Dedifferentiated amniotic fluid mesenchymal stem cell (primary cell): Measurements from ENCODE around the gene MEGF9.
"Not testable (repeated sequence)": the region's sequence is repeated elsewhere in the genome, so short reads cannot be mapped to it uniquely, and the experiment has no call there.

Source experiments
- DNase-seq: peaks from one replicate; pipeline ENCODE4 v3.0.0-alpha.2; 2016; ENCODE audit errors: extremely low spot score

The MEGF9 gene

DNA sequence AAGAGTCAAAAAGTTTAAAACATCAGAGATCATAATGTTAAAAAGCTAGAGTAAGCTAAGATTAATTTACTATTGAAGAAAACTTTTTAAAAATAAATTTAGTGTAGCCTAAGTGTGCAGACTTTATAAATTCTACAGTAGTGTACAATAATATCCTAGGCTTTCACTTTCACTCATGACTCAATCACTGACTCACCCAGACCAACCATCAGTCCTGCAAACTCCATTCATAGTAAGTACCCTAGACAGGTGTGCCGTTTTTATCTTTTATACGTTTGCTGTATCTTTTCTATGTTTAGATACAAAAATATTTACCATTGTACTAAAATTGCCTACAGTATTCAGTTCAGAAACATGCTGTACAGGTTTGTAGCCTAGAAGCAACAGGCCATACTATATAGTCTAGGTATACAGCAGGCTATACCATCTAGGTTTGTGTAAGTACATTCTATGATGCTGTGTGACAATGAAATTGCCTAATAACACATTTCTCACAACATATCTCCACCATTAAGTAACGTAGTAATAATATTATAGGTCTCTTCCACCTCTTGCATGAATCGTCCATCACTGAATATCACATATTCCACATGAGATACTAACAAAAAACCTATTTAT lies 59.2 kb downstream of the MEGF9 start:
- DNase-seq = no peak

DNA sequence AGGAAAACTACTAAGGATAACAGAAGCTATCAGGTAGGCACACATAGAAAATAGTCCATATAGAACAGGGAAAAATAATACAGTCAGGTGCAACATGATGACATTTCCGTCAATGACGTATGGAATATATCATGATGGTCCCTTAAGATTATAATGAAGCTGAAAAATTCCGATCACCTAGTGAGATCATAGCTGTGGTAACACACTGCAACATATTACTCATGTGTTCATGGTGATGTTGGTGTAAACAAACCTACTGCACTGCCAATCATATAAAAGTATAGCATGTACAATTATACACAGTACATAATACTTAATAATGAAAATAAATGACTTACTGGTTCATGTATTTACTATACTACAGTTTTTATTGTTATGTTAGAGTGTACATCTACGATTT lies 60.0 kb downstream of the MEGF9 start:
- no peak for DNase-seq

DNA sequence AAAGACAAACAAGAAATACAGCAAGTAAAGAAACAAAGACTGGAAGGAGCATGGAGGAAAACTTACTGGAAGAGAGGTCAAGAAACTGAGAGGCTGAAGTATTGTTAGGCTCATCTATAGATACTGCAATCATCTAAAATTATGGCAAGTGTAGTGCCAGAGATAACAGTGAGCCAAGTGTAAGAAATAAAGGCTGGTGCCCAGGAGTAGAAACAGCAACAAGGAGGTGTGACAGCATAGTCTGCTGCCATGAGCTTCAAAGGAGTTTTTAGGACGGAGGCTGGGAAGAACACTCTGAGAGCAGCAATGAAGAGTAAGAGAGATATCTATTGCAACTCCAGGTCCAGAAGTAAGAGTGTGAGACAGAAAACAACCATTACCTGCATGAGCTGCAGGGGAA lies 60.5 kb downstream of the MEGF9 start:
- DNase-seq = no peak

DNA sequence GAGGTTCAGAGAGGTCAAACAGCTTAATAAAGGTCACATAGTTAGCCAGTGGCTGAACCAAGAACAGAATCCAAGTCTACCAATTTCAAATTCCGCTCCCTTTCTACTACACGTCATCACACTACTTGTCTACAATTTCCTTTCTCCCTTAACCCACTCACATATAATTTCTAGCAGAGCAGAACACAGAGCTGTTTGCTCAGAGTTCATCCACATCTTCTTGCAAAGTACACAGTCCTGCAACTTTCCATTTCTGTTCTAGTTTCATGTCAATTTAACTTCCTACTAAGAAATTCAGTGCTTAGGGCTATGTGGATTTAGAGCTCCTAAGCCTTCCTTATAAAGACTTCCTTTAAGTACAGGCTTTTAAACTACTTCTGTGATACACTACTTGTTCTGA lies 61.3 kb downstream of the MEGF9 start:
- DNase-seq = no peak

DNA sequence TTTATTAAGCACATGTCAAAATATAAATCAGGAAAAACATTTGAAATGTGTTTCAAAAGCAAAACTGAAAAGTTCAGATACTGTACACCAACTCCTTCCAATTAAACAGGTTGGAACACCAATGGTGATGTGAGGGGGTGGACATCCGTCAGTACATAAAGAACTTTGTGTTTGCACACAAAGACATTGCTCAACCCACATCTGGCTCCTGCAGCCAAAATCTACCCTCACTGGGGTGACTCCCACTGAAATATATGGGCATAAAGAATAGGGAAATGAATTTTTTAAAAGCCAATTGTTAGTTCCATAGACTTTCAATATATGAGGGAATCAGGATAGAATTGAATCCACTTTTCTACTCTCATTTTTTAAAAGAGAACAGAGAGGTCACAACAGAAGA lies 63.9 kb downstream of the MEGF9 start:
- DNase-seq = no peak

DNA sequence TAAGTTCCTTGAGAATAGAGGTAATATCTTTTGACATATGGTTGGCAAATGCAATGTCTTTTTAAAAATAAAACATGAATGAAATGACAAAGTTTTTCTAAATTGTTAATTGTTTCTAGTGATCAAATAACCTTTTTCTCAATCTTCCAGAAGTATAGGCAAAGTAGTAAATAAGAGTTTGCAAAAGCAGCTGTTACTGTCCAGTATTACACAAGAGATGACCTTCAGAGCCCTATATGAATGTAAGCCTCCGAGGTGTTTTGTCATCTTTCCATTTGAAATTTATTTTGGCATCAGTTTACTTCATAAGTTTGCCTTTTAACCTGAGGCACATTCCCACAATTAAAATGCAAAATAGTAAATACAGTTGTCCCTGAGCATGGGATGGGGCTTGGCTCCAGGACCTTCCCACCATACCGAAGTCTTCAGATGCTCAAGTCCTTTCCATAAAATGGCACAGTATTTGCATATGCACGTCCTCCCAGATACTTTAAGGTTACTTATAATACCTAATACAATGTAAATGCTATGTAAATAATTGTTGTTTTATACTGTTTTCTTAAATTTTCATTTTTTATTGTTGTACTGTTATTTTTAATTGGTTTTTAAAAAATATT lies 65.6 kb downstream of the MEGF9 start:
- no peak for DNase-seq

DNA sequence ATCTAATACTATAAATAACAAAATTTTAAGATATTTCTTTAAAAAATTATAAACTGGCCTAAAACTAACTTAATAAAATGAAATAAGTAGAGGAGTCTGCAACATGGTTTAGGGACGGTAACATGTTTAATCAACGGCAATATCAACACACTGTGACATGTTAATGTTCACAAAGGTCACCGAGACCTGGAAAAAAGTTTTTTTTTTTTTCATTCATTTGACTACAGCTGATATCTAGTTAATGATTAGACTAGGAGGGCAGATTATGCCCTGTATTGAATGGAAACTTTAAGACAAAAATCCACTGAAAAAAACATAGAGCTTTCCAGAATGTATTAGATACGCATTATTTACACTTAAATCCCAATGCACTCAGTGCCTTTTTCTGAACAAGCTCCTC lies 67.3 kb downstream of the MEGF9 start:
- no peak for DNase-seq

DNA sequence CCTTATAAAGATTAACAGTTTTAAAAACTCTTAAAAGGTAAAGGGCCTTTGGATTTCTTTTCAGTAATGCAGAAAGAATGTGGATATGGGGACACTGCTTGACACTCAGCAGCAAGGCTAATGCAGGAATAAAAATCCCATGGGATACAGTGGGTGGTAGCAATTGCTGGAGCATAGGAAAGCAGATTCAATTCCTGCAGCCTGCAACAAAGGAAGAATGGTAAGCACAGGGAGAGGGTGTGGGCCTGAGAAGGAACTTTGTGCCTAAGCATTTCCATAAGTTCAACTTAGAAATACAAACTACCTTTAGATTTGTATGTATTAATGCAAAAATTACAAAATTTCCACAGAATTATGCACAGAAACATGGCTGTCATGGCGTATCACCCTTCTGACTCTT lies 68.5 kb downstream of the MEGF9 start:
- DNase-seq = no peak

DNA sequence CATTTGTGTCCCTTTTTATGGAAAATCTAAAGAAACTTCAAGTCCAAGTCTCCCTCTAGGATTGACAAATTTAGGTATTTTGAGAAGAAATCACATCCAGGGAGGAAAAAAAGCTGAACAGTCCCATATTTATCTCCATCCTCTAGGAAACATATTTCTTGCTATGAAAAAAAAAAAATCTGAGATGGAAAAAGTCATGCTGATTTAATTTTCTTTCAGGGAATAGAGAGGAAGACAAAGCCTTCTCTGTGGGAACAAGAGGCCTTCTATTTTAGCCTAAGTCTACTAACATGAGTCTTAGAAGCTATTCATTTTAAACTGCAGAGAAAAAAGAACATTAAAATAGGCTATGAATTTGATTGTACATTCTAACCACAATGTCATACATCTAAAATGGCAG lies 71.2 kb downstream of the MEGF9 start:
- DNase-seq = no peak

DNA sequence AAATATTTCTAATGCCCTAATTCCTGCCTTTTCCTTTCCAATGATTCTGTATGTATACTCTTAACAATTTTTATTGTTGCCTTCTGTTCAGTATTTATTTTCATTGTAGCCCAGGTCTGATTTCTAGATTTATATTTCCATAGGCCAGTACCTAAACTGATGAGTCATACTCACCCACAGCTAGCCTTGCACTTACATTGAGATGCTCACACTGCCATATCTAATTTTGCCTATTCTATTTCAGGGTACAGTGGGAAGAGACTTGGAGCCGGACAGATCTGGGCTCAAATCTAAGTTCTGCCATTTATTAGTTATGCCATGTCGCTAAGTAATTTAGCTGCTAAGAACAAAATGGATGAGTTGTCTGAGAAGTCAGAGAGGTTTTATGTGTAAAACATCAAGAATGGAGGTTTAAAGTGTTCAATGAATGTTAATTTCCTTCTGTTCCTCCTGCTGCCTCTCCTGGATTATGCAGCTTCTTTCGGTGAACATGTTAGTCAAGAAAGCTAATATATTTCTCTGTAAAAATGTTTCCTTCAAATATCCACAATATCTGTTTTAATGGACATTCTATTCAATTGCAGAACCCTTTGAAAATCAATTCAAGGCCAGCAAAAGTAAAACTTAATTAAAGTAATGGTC lies 72.0 kb downstream of the MEGF9 start:
- no peak for DNase-seq

DNA sequence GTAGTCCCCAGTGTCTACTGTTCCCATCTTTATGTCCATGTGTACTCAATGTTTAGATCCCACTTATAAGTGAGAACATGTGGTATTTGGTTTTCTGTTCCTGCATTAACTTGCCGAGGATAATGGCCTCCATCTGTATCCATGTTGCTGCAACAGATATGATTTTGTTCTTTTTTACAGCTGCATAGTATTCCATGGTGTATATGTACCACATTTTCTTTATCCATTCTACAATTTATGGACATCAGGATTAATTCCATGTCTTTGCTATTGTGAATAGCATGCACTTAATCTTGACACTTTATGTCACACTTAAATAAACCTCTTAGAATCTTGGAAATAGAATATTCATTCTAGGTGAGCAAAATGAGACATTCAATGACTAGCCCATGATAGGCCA lies 73.4 kb downstream of the MEGF9 start:
- DNase-seq = not testable (repeated sequence)

DNA sequence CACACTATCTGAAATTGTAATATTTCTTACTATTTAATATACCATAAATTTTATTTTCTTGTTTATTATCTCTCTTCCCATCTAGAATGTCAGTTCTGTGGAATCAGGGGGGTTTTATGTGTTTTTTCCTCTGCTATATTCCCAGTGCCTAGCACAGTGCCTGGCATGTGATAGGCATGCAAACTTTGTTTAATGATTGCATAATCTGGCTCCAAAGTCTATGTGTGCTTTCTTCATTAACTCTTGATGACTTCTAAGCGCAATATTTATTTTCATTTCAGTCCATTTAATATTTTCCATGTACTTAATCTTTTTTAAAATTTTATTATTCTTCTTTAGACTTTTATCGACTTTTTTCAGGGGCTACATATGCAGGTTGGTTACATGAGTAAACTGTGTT lies 73.9 kb downstream of the MEGF9 start:
- DNase-seq = no peak

DNA sequence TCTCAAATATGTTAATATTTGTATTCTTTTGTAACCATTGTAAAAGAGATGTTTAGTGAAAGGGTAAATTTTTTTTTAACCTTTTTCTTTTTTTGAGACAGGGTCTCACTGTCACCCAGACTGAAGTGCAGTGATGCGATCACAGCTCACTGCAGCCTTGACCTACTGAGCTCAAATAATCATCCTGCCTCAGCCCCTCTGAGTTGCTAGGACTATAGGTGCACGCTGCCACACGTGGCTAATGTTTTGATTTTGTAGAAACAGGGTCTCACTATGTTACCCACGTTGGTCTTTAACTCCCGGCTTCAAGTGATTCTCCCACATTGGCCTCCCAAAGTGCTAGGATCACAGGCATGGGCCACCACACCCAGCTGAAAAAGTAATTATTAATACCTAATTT lies 76.4 kb downstream of the MEGF9 start:
- no peak for DNase-seq

DNA sequence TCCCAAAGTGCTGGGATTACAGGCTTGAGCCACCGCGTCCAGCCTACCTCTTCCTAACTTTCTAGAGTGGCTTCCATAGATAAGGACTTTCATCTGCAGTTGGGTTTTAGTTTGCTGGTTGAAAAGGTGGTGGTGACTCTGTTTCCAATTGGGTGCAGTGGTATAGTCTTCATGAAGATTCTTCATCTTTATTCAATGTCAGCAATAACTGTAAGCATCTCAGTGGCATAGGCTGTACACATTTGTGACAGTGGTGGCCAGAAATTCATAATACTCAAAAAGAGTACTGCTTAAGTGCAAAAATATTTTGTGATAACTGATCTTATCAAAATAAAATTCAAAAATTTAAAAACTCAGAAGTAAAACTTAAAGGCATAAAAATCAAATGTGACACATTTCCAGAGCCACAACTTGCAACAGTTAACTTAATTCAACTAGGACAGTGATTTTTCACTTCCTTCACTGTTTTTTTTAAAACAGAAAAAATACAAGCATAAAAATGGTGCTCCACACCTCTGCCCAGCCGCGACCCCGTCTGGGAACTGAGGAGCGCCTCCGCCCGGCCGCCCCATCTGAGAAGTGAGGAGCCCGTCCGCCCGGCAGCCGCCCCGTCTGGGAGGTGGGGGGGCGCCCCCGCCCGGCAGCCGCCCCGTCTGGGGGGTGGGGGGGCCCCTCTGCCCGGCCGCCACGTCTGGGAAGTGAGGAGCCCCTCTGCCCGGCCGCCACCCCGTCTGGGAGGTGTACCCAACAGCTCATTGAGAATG lies 77.9 kb downstream of the MEGF9 start:
- DNase-seq = no peak

DNA sequence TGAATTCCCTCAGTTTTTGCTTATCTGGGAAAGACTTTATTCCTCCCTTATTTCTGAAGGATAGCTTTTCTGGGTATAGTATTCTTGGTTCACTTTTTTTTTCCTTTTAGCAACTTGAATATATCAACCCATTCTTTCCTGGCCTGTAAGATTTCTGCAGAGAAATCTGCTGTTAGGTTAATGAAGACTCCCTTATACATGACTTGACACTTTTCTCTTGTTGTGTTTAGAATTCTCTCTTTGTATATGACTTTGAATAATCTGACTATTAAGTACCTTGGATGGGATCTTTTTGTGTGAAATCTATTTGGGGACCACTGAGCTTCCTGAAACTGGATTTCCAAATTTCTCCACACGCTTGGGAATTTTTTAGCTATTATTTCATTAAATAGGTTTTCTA lies 79.3 kb downstream of the MEGF9 start:
- DNase-seq = no peak

DNA sequence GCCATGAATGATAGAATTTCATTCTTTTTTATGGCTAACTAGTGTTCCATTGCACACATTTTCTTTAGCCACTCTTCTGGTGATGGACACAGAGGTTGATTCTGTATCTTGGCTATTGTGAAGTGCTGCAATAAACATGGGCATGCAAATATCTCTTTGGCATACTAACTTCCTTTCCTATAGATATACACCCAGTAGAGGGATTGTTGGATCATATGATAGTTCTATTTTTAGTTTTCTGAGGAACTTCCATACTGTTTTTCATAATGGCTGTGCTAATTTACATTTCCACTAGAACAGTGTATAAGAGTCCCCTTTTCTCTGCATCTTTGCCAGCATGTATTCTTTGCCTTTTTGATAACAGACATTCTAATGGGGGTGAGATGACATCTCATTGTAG lies 83.9 kb downstream of the MEGF9 start:
- no peak for DNase-seq

DNA sequence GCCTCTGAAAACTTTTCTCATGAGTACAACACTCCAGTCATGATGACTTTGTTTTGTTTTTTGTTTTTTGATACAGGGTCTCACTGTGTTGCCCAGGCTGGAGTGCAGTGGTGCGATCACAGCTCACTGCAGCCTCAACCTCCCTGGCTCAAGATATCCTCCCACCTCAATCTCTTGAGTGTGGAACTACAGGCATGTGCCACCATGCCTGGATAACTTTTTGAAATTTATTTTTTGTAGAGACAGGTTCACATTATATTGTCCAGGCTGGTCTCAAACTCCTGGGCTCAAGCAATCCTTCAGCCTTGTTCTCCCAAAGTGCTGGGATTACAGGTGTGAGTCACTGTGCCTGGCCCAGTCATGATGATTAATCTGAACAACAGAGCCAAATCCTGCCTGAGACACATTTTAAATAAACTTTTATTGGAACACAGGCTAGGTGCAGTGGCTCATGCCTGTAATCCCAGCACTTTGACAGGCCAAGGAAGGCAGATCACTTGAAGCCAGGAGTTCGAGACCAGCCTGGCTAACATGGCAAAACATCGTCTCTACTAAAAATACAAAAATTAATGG lies 85.3 kb downstream of the MEGF9 start:
- DNase-seq = not testable (repeated sequence)

DNA sequence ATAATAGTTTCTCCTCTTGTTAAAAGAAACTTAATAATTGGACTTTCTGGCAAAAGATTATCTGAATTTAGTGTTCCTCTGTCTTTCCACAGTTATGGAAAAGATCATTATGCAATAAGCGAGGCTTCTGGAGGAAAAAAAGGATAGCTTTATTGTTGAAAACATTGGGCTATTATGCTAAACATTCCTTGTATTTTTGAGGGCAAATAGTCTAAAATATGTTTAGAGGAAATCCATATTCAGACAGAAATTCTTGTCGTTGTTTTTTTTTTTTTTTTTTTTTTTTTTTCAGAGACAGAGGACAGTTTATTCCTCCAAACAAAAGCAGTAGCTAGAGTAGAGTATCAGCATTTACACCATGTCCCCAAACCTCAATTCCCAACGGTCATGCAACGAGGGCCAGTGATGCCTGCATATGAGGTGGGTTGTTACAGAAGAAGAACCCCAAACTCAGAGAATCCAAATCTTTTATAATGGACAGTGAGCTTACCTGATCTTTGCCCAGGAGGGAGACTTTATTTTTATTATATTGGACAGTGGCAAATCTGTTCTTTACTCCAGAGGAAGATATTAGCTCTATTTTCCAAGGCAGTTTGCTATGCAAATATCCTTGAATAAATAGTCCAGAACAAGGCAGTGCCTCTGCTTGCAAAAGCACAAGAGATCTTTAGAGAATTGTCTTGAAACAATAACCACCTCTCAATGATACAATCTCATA lies 85.9 kb downstream of the MEGF9 start:
- no peak for DNase-seq

DNA sequence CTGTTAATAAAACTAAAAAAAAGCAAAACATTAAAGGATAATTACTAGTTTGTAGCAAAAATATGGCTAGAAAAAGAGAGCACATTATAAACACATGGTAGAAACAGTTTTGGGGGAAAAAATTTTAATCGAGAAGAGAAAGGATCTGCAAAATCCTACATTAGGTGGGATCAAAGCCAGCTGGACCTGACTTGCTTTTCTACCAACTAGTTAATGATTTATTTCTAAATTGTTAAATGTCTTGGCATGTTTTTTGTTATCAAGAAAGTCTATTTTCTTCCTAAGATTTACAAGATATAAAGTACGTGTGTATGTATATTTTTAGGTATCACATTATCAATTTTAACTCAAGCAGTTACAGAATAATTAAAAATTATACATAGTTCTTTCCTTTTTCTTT lies 87.2 kb downstream of the MEGF9 start:
- no peak for DNase-seq

DNA sequence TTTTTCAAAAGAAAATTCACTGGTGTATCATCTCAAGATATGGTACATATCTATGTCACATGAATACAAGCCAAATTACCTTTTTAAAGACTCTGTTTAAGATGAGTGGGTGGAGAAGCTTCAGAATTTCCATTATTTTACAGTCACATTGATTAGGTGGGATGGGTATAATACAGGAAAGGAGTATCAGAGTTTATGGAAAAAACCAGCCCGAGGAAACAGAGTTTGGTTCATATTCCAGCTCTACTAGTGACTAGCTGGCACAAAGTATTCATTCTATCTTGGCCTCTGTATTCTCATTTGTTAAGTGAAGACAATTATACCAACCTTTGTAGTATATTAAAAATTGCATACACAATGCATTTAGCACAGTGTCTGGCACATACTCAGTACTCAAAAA lies 87.8 kb downstream of the MEGF9 start:
- no peak for DNase-seq

DNA sequence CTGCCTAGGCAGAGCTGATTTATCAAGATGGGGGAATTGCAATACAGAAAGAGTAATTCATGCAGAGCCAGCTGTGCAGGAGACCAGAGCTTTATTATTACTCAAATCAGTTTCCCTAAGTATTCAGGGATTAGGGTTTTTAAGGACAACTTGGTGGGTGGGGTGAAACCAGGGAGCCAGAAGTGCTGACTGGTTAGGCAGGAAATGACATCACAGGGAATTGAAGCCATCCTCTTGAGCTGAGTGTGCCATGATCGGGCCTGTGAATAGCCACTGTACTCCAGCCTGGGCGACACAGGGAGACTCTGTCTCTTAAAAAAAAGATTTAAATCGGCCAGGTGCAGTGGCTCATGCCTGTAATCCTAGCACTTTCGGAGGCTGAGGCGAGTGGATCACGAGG lies 89.0 kb downstream of the MEGF9 start:
- DNase-seq = no peak

DNA sequence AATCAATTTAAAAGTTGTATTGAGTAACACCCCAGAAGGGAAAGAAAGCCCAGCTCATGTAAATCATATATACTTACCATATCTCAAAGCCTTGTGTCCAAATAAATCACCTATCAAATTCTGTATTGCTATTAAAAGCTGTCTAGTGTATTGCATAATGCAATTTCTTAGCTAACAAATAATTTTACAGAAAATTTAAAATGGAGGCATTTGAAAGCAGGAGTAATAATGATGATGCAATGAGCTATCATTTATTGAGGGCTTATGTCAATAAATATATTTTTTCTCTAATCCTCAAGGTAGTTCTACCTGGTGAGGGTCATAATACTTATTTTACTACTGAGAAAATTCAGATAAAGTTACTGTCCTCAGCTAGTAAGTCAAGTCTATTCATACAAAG lies 91.5 kb downstream of the MEGF9 start:
- DNase-seq = no peak
